Endothelial cell (in vitro differentiated cells): ENCODE measurements around the gene CMSS1. TPM values are rescaled to one million over a fixed set of nuclear protein-coding genes. Genes with fewer than 3 reads are reported as not detected.
A peak's percentile ranks its signal among the peaks of the same experiment; 100 is the strongest.

Source experiments
- DNase-seq: peaks from one replicate; pipeline ENCODE4 v3.0.0; 2021; ENCODE audit warnings: low spot score
- H3K27ac Mint-ChIP-seq: one replicate; pipeline ENCODE4 v1.8.0; 2021; ENCODE audit warnings: mixed read lengths, inconsistent platforms; ENCODE audit not compliant: unreplicated experiment
- H3K27me3 Mint-ChIP-seq: one replicate; pipeline ENCODE4 v1.8.0; 2021; ENCODE audit warnings: mild to moderate bottlenecking, moderate library complexity, mixed read lengths, inconsistent platforms; ENCODE audit not compliant: unreplicated experiment
- H3K36me3 Mint-ChIP-seq: one replicate; pipeline ENCODE4 v1.8.0; 2021; ENCODE audit warnings: mild to moderate bottlenecking, low read depth, mixed read lengths, inconsistent platforms; ENCODE audit not compliant: unreplicated experiment
- H3K4me1 Mint-ChIP-seq: one replicate; pipeline ENCODE4 v1.8.0; 2021; ENCODE audit warnings: mild to moderate bottlenecking, mixed read lengths, inconsistent platforms; ENCODE audit not compliant: unreplicated experiment
- H3K4me3 Mint-ChIP-seq: one replicate; pipeline ENCODE4 v1.8.0; 2021; ENCODE audit warnings: mild to moderate bottlenecking, mixed read lengths, inconsistent platforms; ENCODE audit not compliant: unreplicated experiment
- H3K9me3 Mint-ChIP-seq: one replicate; pipeline ENCODE4 v1.8.0; 2021; ENCODE audit warnings: mixed read lengths, inconsistent platforms; ENCODE audit not compliant: unreplicated experiment
- CTCF ChIP-seq: fragments of 200-600 bp; sonication (generic); IDR thresholded peaks from one replicate; pipeline ENCODE4 v1.5.0; 2021; ENCODE audit warnings: antibody characterized with exemption; ENCODE audit not compliant: unreplicated experiment
- total RNA-seq: library from RNA; stranded (reverse); fragmentation: NEBNext Ultra II Directional; extraction: Animal tissue kit (Norgen Biotek cat#: 25700); gene quantifications from one replicate; pipeline ENCODE4 v1.2.1, GENCODE V29; 2021; ENCODE audit not compliant: unreplicated experiment

Gene CMSS1
- total RNA-seq, 1 donor from 2014 or later, result 25.8 TPM

- H3K9me3 Mint-ChIP-seq, result no peaks in the 10 kb centered on the region
- no peak for TF ChIP-seq CTCF
- no peak for DNase-seq
- H3K27ac Mint-ChIP-seq, result no peak overlapping the region
- H3K4me3 Mint-ChIP-seq, result no peak overlapping the region
- no peaks in the 10 kb centered on the region for H3K4me1 Mint-ChIP-seq
- no peaks in the 10 kb centered on the region for H3K27me3 Mint-ChIP-seq
- no peaks in the 10 kb centered on the region for H3K36me3 Mint-ChIP-seq
These were observed 35.9 kb upstream of the CMSS1 start for GRCh38 chr3:99781761-99782160.

GRCh38 chr3:99783011-99783573, 34.6 kb upstream of the CMSS1 start:
- Mint-ChIP-seq H3K27ac (no peak overlapping the region), H3K27me3 (no peaks in the 10 kb centered on the region), H3K4me1 (no peaks in the 10 kb centered on the region)

GRCh38 chr3:99789011-99789721, 28.5 kb upstream of the CMSS1 start:
- Mint-ChIP-seq H3K9me3 (no peaks in the 10 kb centered on the region), H3K27ac (no peak overlapping the region), H3K4me1 (peaks cover 3% of the 10 kb centered on the region), H3K4me3 (no peak overlapping the region), H3K27me3 (no peaks in the 10 kb centered on the region), H3K36me3 (no peaks in the 10 kb centered on the region)
- peak; percentile 43 for TF ChIP-seq CTCF
- DNase-seq, result peak; percentile 28

More at GRCh38 chr3:99783011-99783573, 34.6 kb upstream of the CMSS1 start:
- no peaks in the 10 kb centered on the region for H3K36me3 Mint-ChIP-seq
- H3K4me3 Mint-ChIP-seq, result no peak overlapping the region
- no peaks in the 10 kb centered on the region for H3K9me3 Mint-ChIP-seq
- no peak for DNase-seq
- no peak for TF ChIP-seq CTCF

GRCh38 chr3:99794485-99794884, 23.2 kb upstream of the CMSS1 start:
- H3K27me3 Mint-ChIP-seq, result no peaks in the 10 kb centered on the region
- peaks cover 3% of the 10 kb centered on the region for H3K4me1 Mint-ChIP-seq
- no peak for DNase-seq
- no peak overlapping the region for H3K4me3 Mint-ChIP-seq
- no peak overlapping the region for H3K27ac Mint-ChIP-seq
- no peak for TF ChIP-seq CTCF
- H3K9me3 Mint-ChIP-seq, result no peaks in the 10 kb centered on the region
- no peaks in the 10 kb centered on the region for H3K36me3 Mint-ChIP-seq

GRCh38 chr3:99795573-99795972, 22.1 kb upstream of the CMSS1 start:
- no peak for DNase-seq
- H3K36me3 Mint-ChIP-seq, result no peaks in the 10 kb centered on the region
- H3K9me3 Mint-ChIP-seq, result no peaks in the 10 kb centered on the region
- peaks cover 3% of the 10 kb centered on the region for H3K4me1 Mint-ChIP-seq
- no peaks in the 10 kb centered on the region for H3K27me3 Mint-ChIP-seq
- TF ChIP-seq CTCF, result no peak
- no peak overlapping the region for H3K4me3 Mint-ChIP-seq
- H3K27ac Mint-ChIP-seq, result no peak overlapping the region
